ENCODE data around the gene WRAP53. TPM values are rescaled to one million over a fixed set of nuclear protein-coding genes. Genes with fewer than 3 reads are reported as not detected.

WRAP53 gene
- total RNA-seq, 1 experiment from 2014 or later: 22.6 TPM

DNA sequence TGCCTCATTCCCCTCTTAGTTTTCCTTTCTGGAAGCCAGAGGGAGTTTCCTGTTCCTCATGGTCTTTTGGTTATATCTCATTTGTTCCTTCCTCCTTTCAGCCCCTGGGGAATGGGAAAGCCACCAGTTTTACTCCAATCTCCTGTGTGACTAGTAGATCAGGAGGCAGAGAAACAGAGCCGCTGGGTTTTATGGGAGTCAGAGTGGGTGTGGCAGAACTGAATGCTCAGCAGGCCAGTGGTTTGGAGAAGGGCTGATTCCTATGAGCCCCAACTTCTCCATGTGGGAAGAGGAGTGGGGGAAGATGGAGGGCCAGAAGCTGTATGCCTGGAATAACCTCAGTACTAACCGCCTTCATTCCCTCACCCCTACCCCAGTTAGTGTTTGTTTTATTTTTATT is 33.3 kb downstream of the WRAP53 start:
- intact Hi-C loops (cut with micrococcal nuclease): no loop called here
- POLR2A ChIA-PET (ENCODE audit: unreplicated experiment): no interaction called here
- Histone ChIP-seq H3K4me1 (ENCODE audit: insufficient read depth, low read length) (peaks cover 2% of the 10 kb centered on the region), H3K27ac (ENCODE audit: low read length) (no peak overlapping the region), H2AFZ (ENCODE audit: low read length) (no peak overlapping the region), H3K36me3 (ENCODE audit: low read depth, low read length) (no peaks in the 10 kb centered on the region), H3K9ac (ENCODE audit: low read length) (no peak overlapping the region), H3K79me2 (ENCODE audit: low read length) (no peaks in the 10 kb centered on the region), H3K9me3 (ENCODE audit: low read length) (no peaks in the 10 kb centered on the region), H4K20me1 (ENCODE audit: low read length) (no peaks in the 10 kb centered on the region), H3F3A (ENCODE audit: low read length, unreplicated experiment) (no peaks in the 10 kb centered on the region), H3K9me2 (replicated peaks; ENCODE audit: low read length) (no peaks in the 10 kb centered on the region), H3K4me2 (ENCODE audit: low read length) (no peak overlapping the region), H3K27me3 (ENCODE audit: low read length) (no peaks in the 10 kb centered on the region), H3K4me3 (ENCODE audit: low read length) (no peak overlapping the region)
- DNase-seq: no peak
- BruUV-seq (replicated peaks): no TSS peak
- CTCF ChIA-PET: no interaction called here
- TF ChIP-seq, protein P1, sequence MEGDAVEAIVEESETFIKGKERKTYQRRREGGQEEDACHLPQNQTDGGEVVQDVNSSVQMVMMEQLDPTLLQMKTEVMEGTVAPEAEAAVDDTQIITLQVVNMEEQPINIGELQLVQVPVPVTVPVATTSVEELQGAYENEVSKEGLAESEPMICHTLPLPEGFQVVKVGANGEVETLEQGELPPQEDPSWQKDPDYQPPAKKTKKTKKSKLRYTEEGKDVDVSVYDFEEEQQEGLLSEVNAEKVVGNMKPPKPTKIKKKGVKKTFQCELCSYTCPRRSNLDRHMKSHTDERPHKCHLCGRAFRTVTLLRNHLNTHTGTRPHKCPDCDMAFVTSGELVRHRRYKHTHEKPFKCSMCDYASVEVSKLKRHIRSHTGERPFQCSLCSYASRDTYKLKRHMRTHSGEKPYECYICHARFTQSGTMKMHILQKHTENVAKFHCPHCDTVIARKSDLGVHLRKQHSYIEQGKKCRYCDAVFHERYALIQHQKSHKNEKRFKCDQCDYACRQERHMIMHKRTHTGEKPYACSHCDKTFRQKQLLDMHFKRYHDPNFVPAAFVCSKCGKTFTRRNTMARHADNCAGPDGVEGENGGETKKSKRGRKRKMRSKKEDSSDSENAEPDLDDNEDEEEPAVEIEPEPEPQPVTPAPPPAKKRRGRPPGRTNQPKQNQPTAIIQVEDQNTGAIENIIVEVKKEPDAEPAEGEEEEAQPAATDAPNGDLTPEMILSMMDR (conservative IDR thresholded peaks at IDR 0.05; ENCODE audit: low read depth, low read length): no peak
- TF ChIP-seq EZH2 (IDR thresholded peaks at IDR 0.05; ENCODE audit: low read length, unreplicated experiment): no peak
- ATAC-seq: no peak

DNA sequence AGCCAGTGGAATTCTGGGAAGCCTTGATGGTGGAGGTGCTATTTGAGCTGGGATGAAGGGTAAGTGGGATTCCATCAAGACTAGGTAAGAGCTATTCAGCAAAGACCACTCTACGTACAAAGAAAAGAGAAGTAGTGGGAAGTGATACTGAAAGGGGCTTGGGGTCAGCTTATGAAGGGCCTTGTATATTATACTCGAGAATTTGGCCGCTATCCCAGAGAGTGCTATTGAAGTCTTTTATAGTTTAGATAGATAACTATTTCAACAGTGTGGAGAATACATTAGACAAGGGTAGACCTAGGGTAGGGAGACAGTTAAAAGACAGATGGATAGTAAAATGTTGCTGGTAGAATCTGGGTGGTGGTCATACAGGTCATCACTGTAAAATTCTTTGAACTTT is 39.6 kb downstream of the WRAP53 start:
- intact Hi-C loops (cut with micrococcal nuclease): no loop called here
- H2AFZ ChIP-seq (ENCODE audit: low read length): no peak overlapping the region
- H3K4me2 ChIP-seq (ENCODE audit: low read length): no peak overlapping the region
- BruUV-seq (replicated peaks): no TSS peak
- POLR2A ChIA-PET (ENCODE audit: unreplicated experiment): no interaction called here
- DNase-seq: no peak
- no peak overlapping the region for H3K9ac ChIP-seq (ENCODE audit: low read length)
- no peaks in the 10 kb centered on the region for H3K27me3 ChIP-seq (ENCODE audit: low read length)
- ATAC-seq: no peak
- no peaks in the 10 kb centered on the region for H3K79me2 ChIP-seq (ENCODE audit: low read length)
- no peaks in the 10 kb centered on the region for H3F3A ChIP-seq (ENCODE audit: low read length, unreplicated experiment)
- no peak overlapping the region for H3K4me3 ChIP-seq (ENCODE audit: low read length)
- H3K27ac ChIP-seq (ENCODE audit: low read length): no peak overlapping the region
- TF ChIP-seq EZH2 (IDR thresholded peaks at IDR 0.05; ENCODE audit: low read length, unreplicated experiment) (no peak), EZH2phosphoT487 (IDR thresholded peaks at IDR 0.05; ENCODE audit: borderline replicate concordance, low read length) (no peak)
- TF ChIP-seq, protein P1 (conservative IDR thresholded peaks at IDR 0.05; ENCODE audit: low read depth, low read length): no peak
- H3K9me3 ChIP-seq (ENCODE audit: low read length): no peaks in the 10 kb centered on the region
- no peaks in the 10 kb centered on the region for H3K9me2 ChIP-seq (replicated peaks; ENCODE audit: low read length)
- H3K36me3 ChIP-seq (ENCODE audit: low read depth, low read length): no peaks in the 10 kb centered on the region
- no peaks in the 10 kb centered on the region for H4K20me1 ChIP-seq (ENCODE audit: low read length)
- CTCF ChIA-PET: no interaction called here
- H3K4me1 ChIP-seq (ENCODE audit: insufficient read depth, low read length): no peaks in the 10 kb centered on the region

DNA sequence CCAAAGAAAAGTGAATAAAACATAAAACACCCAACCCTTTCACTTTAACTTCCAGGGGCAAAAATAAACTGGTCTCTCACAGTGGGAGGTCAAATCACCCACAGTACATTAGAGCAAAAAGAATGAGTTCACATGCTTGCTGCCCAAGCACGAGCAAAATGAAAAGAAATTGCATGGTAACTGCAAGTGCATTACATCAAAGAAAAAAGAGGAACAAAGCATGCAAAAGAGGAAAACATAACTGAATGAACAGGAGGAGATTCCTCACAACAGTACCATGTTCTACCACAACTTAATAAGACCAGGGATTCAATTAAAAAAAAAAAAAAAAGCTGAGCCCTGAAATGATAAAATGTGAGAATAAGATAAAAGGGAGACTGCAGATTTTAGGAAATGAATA is 41.5 kb downstream of the WRAP53 start:
- no TSS peak for BruUV-seq (replicated peaks)
- H3K27ac ChIP-seq (ENCODE audit: low read length): no peak overlapping the region
- intact Hi-C loops (cut with micrococcal nuclease): no loop called here
- H4K20me1 ChIP-seq (ENCODE audit: low read length): no peaks in the 10 kb centered on the region
- H3K36me3 ChIP-seq (ENCODE audit: low read depth, low read length): no peaks in the 10 kb centered on the region
- CTCF ChIA-PET: no interaction called here
- no peak overlapping the region for H3K9ac ChIP-seq (ENCODE audit: low read length)
- no peak overlapping the region for H3K4me2 ChIP-seq (ENCODE audit: low read length)
- H3K27me3 ChIP-seq (ENCODE audit: low read length): no peaks in the 10 kb centered on the region
- DNase-seq (no peak), ATAC-seq (no peak)
- H3F3A ChIP-seq (ENCODE audit: low read length, unreplicated experiment): no peaks in the 10 kb centered on the region
- POLR2A ChIA-PET (ENCODE audit: unreplicated experiment): no interaction called here
- no peaks in the 10 kb centered on the region for H3K9me2 ChIP-seq (replicated peaks; ENCODE audit: low read length)
- H2AFZ ChIP-seq (ENCODE audit: low read length): no peak overlapping the region
- H3K79me2 ChIP-seq (ENCODE audit: low read length): no peaks in the 10 kb centered on the region
- TF ChIP-seq, protein P1 (conservative IDR thresholded peaks at IDR 0.05; ENCODE audit: low read depth, low read length): no peak
- TF ChIP-seq EZH2phosphoT487 (IDR thresholded peaks at IDR 0.05; ENCODE audit: borderline replicate concordance, low read length) (no peak), EZH2 (IDR thresholded peaks at IDR 0.05; ENCODE audit: low read length, unreplicated experiment) (no peak)
- no peaks in the 10 kb centered on the region for H3K4me1 ChIP-seq (ENCODE audit: insufficient read depth, low read length)
- H3K9me3 ChIP-seq (ENCODE audit: low read length): no peaks in the 10 kb centered on the region
- H3K4me3 ChIP-seq (ENCODE audit: low read length): no peak overlapping the region

Measured in PC-3 (cell line).